Upper lobe of right lung (tissue), 1 donor: Measurements from ENCODE around the gene SF3B4. TPM values are rescaled to one million over a fixed set of nuclear protein-coding genes. Genes with fewer than 3 reads are reported as not detected.
"Not testable (repeated sequence)": the region's sequence is repeated elsewhere in the genome, so short reads cannot be mapped to it uniquely, and the experiment has no call there.

Experiments
- ATAC-seq: fragments of 200-7000 bp; cut with Tn5 transposase; one replicate; pipeline ENCODE4 v1.9.1; 2020; ENCODE audit warnings: mild to moderate bottlenecking, moderate library complexity
- DNase-seq: peaks from one replicate; pipeline ENCODE4 v3.0.0-alpha.2; 2020
- H3K27ac ChIP-seq: fragments of 200-600 bp; one replicate; pipeline ENCODE4 v1.8.0; 2022
- H3K27me3 ChIP-seq: fragments of 200-600 bp; one replicate; pipeline ENCODE4 v1.8.0; 2022; ENCODE audit warnings: mild to moderate bottlenecking
- H3K36me3 ChIP-seq: fragments of 200-600 bp; one replicate; pipeline ENCODE4 v1.8.0; 2022
- H3K4me1 ChIP-seq: fragments of 200-600 bp; one replicate; pipeline ENCODE4 v1.8.0; 2022
- H3K4me3 ChIP-seq: fragments of 200-600 bp; one replicate; pipeline ENCODE4 v1.8.0; 2022; ENCODE audit warnings: mild to moderate bottlenecking
- H3K9me3 ChIP-seq: fragments of 200-600 bp; one replicate; pipeline ENCODE4 v1.8.0; 2022
- CTCF ChIP-seq: fragments of 200-600 bp; IDR thresholded peaks from one replicate; pipeline ENCODE4 v1.8.0; 2022; ENCODE audit warnings: antibody characterized with exemption
- intact Hi-C: fragments of 100-400 bp; cut with DNase I; formaldehyde crosslinking; loops from one replicate; pipeline ENCODE4 v1.11.0; 2022
- total RNA-seq: library from RNA; stranded (reverse); fragmentation: NEBNext Ultra II Directional; extraction: Animal tissue kit (Norgen Biotek cat#: 25700); gene quantifications from one replicate; pipeline ENCODE4 v1.2.1, GENCODE V29; 2021
- donor health status: DM: no; HTN: yes; CAD: no; lungs with severe emphysema.

SF3B4 gene
- total RNA-seq, 1 donor from 2014 or later, result 44.5 TPM

DNA sequence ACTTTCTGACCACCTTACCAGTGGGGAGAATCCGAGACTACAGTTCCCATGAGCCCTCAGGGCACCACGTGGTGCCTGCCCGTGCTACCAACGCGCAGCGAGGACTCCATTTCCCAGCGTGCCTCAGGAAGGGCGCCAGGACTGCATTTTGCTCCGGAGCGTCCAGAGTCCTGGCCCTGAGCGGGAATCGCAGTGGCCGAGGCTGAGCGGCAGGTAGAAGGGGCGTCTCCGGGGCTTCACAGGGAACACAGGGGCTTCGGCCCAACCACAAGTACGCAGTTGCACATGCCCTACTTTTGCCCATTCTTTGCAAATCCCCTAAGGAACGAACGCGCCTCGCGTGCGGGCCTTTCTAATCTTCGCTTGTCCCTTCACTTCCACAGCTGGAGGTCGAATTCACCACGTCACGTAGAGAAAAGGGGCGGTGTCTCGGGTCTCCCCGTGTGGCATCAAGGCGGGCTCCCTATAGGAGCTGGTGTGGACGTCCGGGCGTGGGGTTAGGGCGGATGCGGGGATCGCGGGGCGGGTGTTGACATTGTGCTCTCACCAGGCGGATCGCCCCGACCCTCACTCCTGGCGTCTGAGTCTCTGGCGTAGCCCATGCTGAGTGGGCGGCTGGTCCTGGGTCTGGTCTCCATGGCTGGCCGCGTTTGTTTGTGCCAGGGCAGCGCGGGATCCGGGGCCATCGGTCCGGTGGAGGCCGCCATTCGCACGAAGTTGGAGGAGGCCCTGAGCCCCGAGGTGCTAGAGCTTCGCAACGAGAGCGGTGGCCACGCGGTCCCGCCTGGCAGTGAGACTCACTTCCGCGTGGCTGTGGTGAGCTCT lies 27.9 kb downstream of the SF3B4 start, which contains the start of gene BOLA1:
TSS of gene BOLA1 (plus strand) at position 109 of the 825 bp plus-strand sequence. CDS start at position 601, 492 bp downstream.
- DNase-seq (peak; percentile 96), ATAC-seq (peak; percentile 99)
- H3K36me3 ChIP-seq, result no peaks in the 10 kb centered on the region
- H3K4me3 ChIP-seq, result peak within 1 kb of the TSS; percentile 63
- intact Hi-C loops, result no loop called here
- no peak for TF ChIP-seq CTCF
- H3K9me3 ChIP-seq, result no peaks in the 10 kb centered on the region
- H3K27me3 ChIP-seq, result no peaks in the 10 kb centered on the region
- peaks cover 5% of the 10 kb centered on the region for H3K4me1 ChIP-seq
- peak within 1 kb of the TSS; percentile 89 for H3K27ac ChIP-seq

- Histone ChIP-seq H3K36me3 (no peaks in the 10 kb centered on the region), H3K4me1 (peaks cover 5% of the 10 kb centered on the region), H3K27me3 (no peaks in the 10 kb centered on the region), H3K4me3 (no peak overlapping the region), H3K27ac (no peak overlapping the region), H3K9me3 (no peaks in the 10 kb centered on the region)
- intact Hi-C loops, result no loop called here
- no peak for DNase-seq
- ATAC-seq, result no peak
- no peak for TF ChIP-seq CTCF
Observed at GRCh38 chr1:149896575-149896974, 31.0 kb downstream of the SF3B4 start.

GRCh38 chr1:149888999-149889289 lies 38.7 kb downstream of the SF3B4 start:
- Histone ChIP-seq H3K27me3 (no peaks in the 10 kb centered on the region), H3K27ac (peak overlapping the region; percentile 100), H3K36me3 (no peaks in the 10 kb centered on the region), H3K4me3 (peak overlapping the region; percentile 64), H3K9me3 (no peaks in the 10 kb centered on the region), H3K4me1 (peaks cover 13% of the 10 kb centered on the region)
- intact Hi-C loops, result no loop called here
- DNase-seq (no peak), ATAC-seq (no peak)
- TF ChIP-seq CTCF, result no peak

- peak; percentile 90 for DNase-seq
- Histone ChIP-seq H3K27ac (peak overlapping the region; percentile 100), H3K4me3 (peak overlapping the region; percentile 64), H3K9me3 (no peaks in the 10 kb centered on the region), H3K4me1 (peaks cover 18% of the 10 kb centered on the region), H3K36me3 (no peaks in the 10 kb centered on the region), H3K27me3 (no peaks in the 10 kb centered on the region)
- intact Hi-C loops, result no loop called here
- peak; percentile 59 for ATAC-seq
- peak; percentile 46 for TF ChIP-seq CTCF
Observed at GRCh38 chr1:149888247-149888998, 39.2 kb downstream of the SF3B4 start.

DNA sequence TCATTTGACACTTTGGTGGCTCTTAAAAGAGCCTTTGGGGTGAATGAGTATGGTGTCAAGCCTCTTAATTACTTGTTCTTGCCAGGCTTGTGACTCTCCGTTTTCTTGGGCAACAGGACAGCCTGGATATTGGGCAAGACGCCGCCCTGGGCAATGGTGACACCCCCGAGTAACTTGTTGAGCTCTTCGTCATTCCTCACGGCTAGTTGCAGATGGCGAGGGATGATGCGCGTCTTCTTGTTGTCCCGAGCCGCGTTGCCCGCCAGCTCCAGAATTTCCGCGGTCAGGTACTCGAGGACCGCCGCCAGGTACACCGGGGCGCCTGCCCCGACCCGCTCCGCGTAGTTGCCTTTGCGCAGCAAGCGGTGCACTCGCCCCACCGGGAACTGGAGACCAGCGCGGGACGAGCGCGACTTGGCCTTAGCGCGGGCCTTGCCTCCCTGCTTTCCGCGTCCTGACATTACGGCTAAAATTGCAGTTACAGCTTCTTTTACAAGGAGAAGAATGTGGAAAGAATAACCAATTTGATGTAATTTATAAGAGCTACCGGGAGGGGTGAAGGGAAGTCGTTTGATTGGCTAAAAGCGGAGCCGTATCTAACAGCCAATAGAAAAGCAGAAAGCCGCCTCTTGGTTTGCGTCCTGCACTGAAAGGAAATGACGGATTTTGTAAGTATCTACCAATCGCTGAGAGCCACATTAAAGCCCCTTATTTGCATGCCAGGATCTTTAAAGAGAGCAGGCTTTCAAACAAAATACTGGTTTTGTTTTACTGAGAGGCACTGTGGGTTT lies 40.0 kb downstream of the SF3B4 start:
- H3K4me3 ChIP-seq, result peak overlapping the region; percentile 64
- TF ChIP-seq CTCF, result peak; percentile 18
- H3K36me3 ChIP-seq, result no peaks in the 10 kb centered on the region
- H3K9me3 ChIP-seq, result no peaks in the 10 kb centered on the region
- no peaks in the 10 kb centered on the region for H3K27me3 ChIP-seq
- peaks cover 18% of the 10 kb centered on the region for H3K4me1 ChIP-seq
- intact Hi-C loops, result no loop called here
- H3K27ac ChIP-seq, result peak overlapping the region; percentile 100
- peak; percentile 75 for ATAC-seq
- DNase-seq, result peak; percentile 87

- ATAC-seq, H3K9me3 ChIP-seq, H3K36me3 ChIP-seq, DNase-seq, H3K27me3 ChIP-seq, intact Hi-C loops: not testable (repeated sequence)
- H3K4me1 ChIP-seq, result peaks cover 18% of the 10 kb centered on the region
- H3K27ac ChIP-seq, result peak overlapping the region; percentile 100
- H3K4me3 ChIP-seq, result peak overlapping the region; percentile 64
Observed at GRCh38 chr1:149887196-149887455, 40.5 kb downstream of the SF3B4 start.
